LNCAP (cell line): ENCODE data around the gene MTTP.

ENCODE experiments used
- TF ChIP-seq, protein P1 (sequence below): fragments of 450-650 bp; IDR thresholded peaks from 2 replicates; pipeline ENCODE4 v1.5.1; 2017; ENCODE audit warnings: mild to moderate bottlenecking

Gene MTTP

DNA sequence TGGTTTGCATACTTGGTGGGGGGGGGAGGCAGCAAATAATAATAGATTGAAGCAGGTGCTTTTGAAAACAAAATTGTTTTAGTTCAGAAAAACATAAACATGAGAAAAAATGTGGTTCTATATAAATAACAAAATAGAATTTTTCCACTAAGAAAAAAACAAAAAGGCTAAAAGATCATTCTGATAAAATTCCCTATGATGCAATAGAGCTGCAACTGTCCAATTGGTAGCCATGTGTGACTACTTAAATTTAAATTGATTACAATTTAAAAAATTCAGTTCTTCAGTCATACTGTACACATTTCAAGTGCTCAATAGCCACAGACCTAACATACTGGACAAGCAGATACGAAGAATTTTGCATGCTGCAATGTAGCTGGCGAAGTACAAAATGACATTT lies 21.8 kb upstream of the MTTP start:
- TF ChIP-seq, protein P1, sequence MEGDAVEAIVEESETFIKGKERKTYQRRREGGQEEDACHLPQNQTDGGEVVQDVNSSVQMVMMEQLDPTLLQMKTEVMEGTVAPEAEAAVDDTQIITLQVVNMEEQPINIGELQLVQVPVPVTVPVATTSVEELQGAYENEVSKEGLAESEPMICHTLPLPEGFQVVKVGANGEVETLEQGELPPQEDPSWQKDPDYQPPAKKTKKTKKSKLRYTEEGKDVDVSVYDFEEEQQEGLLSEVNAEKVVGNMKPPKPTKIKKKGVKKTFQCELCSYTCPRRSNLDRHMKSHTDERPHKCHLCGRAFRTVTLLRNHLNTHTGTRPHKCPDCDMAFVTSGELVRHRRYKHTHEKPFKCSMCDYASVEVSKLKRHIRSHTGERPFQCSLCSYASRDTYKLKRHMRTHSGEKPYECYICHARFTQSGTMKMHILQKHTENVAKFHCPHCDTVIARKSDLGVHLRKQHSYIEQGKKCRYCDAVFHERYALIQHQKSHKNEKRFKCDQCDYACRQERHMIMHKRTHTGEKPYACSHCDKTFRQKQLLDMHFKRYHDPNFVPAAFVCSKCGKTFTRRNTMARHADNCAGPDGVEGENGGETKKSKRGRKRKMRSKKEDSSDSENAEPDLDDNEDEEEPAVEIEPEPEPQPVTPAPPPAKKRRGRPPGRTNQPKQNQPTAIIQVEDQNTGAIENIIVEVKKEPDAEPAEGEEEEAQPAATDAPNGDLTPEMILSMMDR, result no peak

DNA sequence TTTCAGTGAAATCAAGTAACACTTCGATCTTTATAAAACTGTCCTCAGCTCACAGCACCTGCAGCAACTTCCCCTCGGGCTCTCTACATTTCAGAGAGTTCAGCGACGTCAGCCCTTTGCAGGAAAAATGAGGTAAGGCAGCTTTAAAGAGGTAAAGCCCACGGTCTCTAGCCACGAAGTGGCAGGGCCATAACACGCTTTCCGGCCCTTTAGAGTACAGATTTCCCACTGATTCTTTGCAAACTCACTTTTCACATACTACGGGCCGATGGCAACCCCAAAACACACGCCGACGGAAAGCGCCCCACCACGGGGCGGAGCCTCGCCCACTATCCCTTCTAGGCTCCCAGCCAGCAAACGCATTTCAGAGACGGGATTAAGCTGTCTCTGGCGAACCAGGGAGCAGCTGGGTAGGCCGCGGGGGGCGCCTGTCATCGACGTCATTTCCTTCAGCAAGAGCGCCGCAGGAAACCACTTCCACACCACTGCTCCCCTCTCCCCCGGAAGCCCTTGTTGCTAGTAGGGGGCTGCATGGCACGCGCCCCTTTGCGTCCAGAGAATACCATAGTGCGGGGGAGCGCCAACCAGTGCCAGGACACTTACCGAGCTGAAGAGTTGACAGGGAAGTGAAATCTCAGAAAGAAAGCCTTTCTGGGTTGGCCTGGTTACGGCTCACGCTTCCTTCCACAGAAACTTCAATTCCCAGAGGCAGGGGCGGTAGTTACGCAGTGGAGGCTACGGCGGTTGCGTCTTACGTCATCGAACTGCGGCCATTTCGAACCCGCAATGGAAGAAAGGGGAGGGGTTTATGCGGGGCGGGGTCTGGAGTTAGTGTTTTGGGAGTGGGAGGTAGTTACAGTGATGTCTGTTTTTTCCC lies 11.1 kb upstream of the MTTP start, which contains the start of gene TRMT10A:
TRMT10A (minus strand) TSS at position 730 of the 877 bp plus-strand sequence. CDS start 4,701 bp downstream, outside the sequence.
- TF ChIP-seq, protein P1, result no peak

DNA sequence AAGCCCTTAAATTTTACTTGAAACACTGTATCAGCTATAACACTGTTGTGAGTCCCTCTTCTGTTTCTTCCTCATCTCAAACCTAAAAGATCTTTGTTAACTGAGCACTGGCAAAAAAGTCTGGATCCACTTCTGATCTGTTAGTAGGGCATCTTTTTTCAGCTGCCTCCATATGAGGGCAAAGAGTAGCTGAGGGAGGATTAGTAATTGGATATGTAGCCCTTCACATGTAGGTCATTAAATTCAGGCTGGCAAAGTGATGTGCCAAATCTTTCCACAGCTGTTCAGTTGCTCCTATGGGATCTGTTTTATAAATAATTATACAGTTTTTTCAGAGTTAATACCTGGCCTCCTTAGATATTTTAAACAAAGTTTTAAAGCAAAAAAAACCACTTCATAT lies 9.7 kb upstream of the MTTP start:
- TF ChIP-seq, protein P1, result no peak

DNA sequence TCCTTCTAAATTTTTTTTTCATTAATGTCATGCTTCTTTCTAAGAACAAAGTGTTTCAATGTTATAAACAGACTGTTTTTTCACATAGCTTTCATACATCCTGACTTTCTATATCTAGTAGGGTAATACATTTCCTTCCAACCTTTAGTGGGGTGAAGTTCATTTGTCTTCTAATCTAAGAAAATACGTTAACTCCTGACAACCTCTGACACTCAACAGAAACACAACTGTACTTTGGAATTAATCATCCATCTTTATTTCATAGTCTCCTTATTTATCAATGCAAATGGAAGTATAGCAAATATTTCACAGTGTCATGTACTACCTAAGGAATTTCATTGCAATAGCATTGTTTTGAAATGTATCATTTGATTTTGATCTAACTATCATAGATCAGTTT lies 2.7 kb upstream of the MTTP start:
- TF ChIP-seq, protein P1, result no peak

DNA sequence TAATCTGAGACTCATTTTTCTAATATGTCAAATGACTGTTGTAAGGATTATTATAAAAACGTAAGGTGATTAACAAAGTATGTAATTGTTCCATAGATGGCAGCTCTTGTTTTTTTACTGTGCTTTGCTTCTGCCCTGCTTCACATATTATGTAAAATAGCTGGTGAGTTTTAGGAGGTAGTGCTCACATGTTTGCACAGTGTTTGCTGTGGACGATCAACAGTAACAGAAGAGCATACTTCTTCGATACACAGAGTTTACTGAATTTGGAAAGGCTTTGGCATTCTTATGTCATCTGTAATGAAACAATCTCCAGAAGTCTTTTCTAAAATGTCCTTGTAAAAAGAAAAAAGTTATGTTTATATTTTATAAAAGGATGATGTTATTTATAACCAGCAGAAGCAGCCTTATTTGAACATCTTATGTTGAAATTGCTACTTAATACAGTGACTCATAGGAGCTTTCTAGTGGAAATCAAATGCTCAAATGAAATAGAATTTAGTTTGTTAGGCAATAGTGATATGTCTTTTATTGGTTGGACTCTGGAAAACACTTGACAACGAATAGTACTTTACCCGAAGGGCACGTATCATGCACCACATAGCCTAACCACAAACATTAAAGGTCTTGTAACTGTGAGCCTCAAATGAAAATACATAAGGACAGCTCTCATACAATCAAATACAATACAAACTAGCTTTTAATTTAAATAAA lies 1.9 kb upstream of the MTTP start:
- TF ChIP-seq, protein P1, result no peak

DNA sequence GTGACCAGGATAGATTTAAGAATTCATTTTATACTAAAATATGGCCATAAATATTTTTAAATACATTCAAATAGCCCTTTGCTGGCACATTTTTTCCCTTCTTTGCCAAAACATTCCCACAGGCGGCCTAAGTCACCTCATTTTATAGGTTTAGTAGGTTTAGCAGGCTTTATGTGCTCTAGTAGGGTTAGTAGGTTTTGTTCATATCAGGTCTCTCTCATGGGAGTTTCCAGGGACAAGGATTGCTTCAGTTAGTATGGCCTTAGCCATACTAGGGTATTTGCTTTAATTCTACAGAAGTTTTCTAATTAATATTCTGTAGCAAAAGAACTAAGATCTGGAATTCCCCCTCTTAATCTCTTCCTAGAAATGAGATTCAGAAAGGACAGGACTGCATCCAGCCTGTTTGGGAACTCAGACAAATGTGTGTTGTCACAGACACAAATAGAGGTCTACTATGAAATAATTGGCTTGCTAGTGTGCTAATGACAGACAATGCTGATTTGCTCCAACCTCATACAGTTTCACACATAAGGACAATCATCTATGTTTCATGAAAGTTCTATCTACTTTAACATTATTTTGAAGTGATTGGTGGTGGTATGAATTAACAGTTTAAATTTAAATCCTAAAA lies 772 bp upstream of the MTTP start:
- TF ChIP-seq, protein P1, result no peak

DNA sequence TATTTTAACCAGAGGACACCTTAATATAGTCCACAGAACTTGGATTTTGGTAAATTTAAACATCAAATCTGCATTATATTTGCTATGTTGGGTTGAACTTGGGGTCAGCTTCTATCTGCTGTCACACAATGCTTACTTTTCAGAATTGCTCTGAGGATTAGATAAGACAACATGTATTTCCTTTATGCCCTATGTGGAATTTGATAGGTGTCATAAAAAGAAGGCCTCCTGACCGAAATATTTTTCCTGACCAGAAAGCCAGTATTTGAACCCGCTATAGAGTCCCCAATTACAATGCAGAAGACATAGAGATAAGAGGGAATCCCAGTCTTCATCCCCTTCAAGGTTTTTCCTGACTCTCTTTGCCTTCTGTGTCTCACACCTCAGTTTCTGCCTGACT lies 4.1 kb downstream of the MTTP start:
- TF ChIP-seq, protein P1, result no peak
